ENCODE results near the gene SPECC1L. TPM values are rescaled to one million over a fixed set of nuclear protein-coding genes. Genes with fewer than 3 reads are reported as not detected.

SPECC1L gene
- total and polyA plus RNA-seq, 10 of the 15 experiments (the other 5 are each of a cell fraction or from before 2014, with no cell fraction given): 1.9 to 40.6 (median 19.1) TPM

DNA sequence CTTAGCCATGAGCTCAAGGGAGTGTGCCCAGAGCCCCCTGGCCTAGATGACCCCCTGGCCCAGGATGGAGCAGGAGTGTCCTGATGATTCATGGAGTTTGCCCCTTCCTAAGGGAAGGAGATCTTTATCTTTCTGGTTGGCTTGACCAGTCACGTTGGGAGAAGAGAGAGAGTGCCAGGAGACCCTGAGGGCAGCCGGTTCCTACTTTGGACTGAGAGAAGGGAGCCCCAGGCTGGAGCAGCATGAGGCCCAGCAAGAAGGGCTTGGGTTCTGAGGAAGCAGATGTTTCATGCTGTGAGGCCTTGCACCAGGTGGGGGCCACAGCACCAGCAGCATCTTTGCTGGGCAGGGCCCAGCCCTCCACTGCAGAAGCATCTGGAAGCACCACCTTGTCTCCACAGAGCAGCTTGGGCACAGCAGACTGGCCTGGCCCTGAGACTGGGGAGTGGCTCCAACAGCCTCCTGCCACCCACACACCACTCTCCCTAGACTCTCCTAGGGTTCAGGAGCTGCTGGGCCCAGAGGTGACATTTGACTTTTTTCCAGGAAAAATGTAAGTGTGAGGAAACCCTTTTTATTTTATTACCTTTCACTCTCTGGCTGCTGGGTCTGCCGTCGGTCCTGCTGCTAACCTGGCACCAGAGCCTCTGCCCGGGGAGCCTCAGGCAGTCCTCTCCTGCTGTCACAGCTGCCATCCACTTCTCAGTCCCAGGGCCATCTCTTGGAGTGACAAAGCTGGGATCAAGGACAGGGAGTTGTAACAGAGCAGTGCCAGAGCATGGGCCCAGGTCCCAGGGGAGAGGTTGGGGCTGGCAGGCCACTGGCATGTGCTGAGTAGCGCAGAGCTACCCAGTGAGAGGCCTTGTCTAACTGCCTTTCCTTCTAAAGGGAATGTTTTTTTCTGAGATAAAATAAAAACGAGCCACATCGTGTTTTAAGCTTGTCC is 171.0 kb downstream of the SPECC1L start:
- TF ChIP-seq FOS (IDR thresholded peaks at IDR 0.05; ENCODE audit: borderline replicate concordance, extremely low read depth, insufficient read length): no peak
- FAIRE-seq (no peak), DNase-seq (ENCODE audit: low read depth, low spot score) (no peak), ATAC-seq (no peak)
- RAD21 ChIA-PET (ENCODE audit: unreplicated experiment): interaction anchor here (1.5 kb wide), 1 partner anchor 61 kb away, joined by 3 read pairs; no protein-coding TSS in a partner anchor
- H3K36me3 ChIP-seq (ENCODE audit: control insufficient read depth in 2 of 2, insufficient read depth in 2 of 2, low read length in 1 of 2): peaks cover 15 to 22% of the 10 kb centered on the region in 2 experiments
- peaks cover 22% of the 10 kb centered on the region for H3K4me1 ChIP-seq (ENCODE audit: control insufficient read depth, insufficient read depth, low read length)
- no peak overlapping the region for H3K4me2 ChIP-seq (ENCODE audit: control insufficient read depth, insufficient read depth)
- no TSS peak for BruUV-seq (replicated peaks)
- no peak overlapping the region for H3K9ac ChIP-seq (ENCODE audit: control insufficient read depth, insufficient read depth, low read length)
- no peaks in the 10 kb centered on the region; the same call in 1 of the 2 replicates for H4K20me1 ChIP-seq (ENCODE audit: control insufficient read depth, insufficient read depth)
- SMC1A ChIA-PET (ENCODE audit: uncharacterized antibody, unreplicated experiment): interaction anchor here (1.1 kb wide), 1 partner anchor 162 kb away, joined by 3 read pairs; no protein-coding TSS in a partner anchor
- CTCF ChIA-PET: interaction anchor here (0.6 to 1.1 kb wide), 4 partner anchors 9 to 1118 kb away, joined by 3 to 5 read pairs (median 3); no protein-coding TSS in a partner anchor
- in situ Hi-C loops (cut with MboI): no loop called here
- H3K27me3 ChIP-seq (replicated peaks in 1 of 2; ENCODE audit: control insufficient read depth in 2 of 2, insufficient read depth in 2 of 2, low read length in 1 of 2): no peaks in the 10 kb centered on the region
- H3K4me3 ChIP-seq: no peak overlapping the region
- H3K9me3 ChIP-seq (replicated peaks; ENCODE audit: control insufficient read depth, insufficient read depth, low read length): no peaks in the 10 kb centered on the region
- POLR2A ChIA-PET: interaction anchor here (1.2 kb wide), 1 partner anchor 61 kb away, joined by 4 read pairs; no protein-coding TSS in a partner anchor
- whole genome bisulfite sequencing (ENCODE audit: insufficient coverage, insufficient replicate concordance, low lambda C conversion rate, missing lambda C conversion rate): 87% methylated on average over 8 of the region's 8 CpGs
- intact Hi-C loops (cut with micrococcal nuclease; ENCODE audit: unreplicated experiment): no loop called here
- H3K27ac ChIP-seq (ENCODE audit: control insufficient read depth, insufficient read depth): no peak overlapping the region
- H3K79me2 ChIP-seq (ENCODE audit: control insufficient read depth, insufficient read depth, low read length): peaks cover 7% of the 10 kb centered on the region
- H2AFZ ChIP-seq (ENCODE audit: control insufficient read depth, low read depth, low read length): no peak overlapping the region

DNA sequence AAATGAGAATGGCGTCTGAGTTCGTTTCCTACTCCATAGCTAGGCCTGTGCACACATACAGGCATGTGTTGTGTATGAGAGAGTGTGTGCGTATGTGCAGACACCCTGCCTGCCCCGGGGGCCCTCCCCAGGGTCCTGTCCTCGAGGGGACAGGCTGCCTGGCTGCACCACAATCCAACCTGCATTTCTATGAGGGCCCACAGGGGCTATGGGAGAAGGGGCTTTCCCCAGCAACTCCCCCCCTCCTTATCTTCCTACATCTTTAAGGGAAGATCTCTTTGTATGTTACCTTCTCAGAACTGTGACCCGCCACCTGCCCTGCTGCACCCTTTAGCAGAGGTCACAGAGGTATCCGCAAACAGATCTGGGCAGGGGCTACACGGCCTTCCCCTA is 171.7 kb downstream of the SPECC1L start:
- POLR2A ChIA-PET: no interaction called here
- no peak for ATAC-seq
- CTCF ChIA-PET: interaction anchor here (0.6 to 1.1 kb wide), 2 partner anchors 8 to 80 kb away, joined by 3 to 5 read pairs; no protein-coding TSS in a partner anchor
- WGBS (ENCODE audit: insufficient coverage, insufficient replicate concordance, low lambda C conversion rate, missing lambda C conversion rate): 85% methylated on average over 8 of the region's 8 CpGs
- Histone ChIP-seq H3K9ac (ENCODE audit: control insufficient read depth, insufficient read depth, low read length) (no peak overlapping the region), H2AFZ (ENCODE audit: control insufficient read depth, low read depth, low read length) (no peak overlapping the region), H4K20me1 (ENCODE audit: control insufficient read depth, insufficient read depth) (no peaks in the 10 kb centered on the region; the same call in 1 of the 2 replicates), H3K36me3 (ENCODE audit: control insufficient read depth in 2 of 2, insufficient read depth in 2 of 2, low read length in 1 of 2) (peaks cover 15 to 18% of the 10 kb centered on the region in 2 experiments), H3K79me2 (ENCODE audit: control insufficient read depth, insufficient read depth, low read length) (peaks cover under 1% of the 10 kb centered on the region), H3K4me2 (ENCODE audit: control insufficient read depth, insufficient read depth) (no peak overlapping the region), H3K4me3 (no peak overlapping the region), H3K4me1 (ENCODE audit: control insufficient read depth, insufficient read depth, low read length) (peaks cover 15% of the 10 kb centered on the region), H3K27me3 (replicated peaks in 1 of 2; ENCODE audit: control insufficient read depth in 2 of 2, insufficient read depth in 2 of 2, low read length in 1 of 2) (no peaks in the 10 kb centered on the region), H3K9me3 (replicated peaks; ENCODE audit: control insufficient read depth, insufficient read depth, low read length) (no peaks in the 10 kb centered on the region), H3K27ac (ENCODE audit: control insufficient read depth, insufficient read depth) (no peak overlapping the region)
- RAD21 ChIA-PET (ENCODE audit: unreplicated experiment): interaction anchor here (1.5 kb wide), 1 partner anchor 60 kb away, joined by 3 read pairs; no protein-coding TSS in a partner anchor
- BruUV-seq (replicated peaks): no TSS peak
- no peak for TF ChIP-seq JUNB (IDR thresholded peaks at IDR 0.05)
- no peak for TF ChIP-seq GATAD2B (conservative IDR thresholded peaks at IDR 0.05; ENCODE audit: low read depth)
- SMC1A ChIA-PET (ENCODE audit: uncharacterized antibody, unreplicated experiment): interaction anchor here (1.1 to 1.3 kb wide), 2 partner anchors 18 to 162 kb away, joined by 3 read pairs; no protein-coding TSS in a partner anchor
- in situ Hi-C loops (cut with MboI) (no loop called here), intact Hi-C loops (cut with micrococcal nuclease; ENCODE audit: unreplicated experiment) (no loop called here)
- DNase-seq (ENCODE audit: low read depth, low spot score): no peak
- FAIRE-seq: no peak
